Calu3 (cell line): ENCODE measurements around the gene IL13RA1. TPM values are rescaled to one million over a fixed set of nuclear protein-coding genes. Genes with fewer than 3 reads are reported as not detected.

Source experiments
- Bru-seq: library from RNA; stranded (reverse); fragments of 400-500 nt; gene quantifications from one replicate; lab custom pipeline; 2021; lab: Mats Ljungman, UMichigan
- BruChase-seq, 2 experiments: library from RNA; stranded (reverse); fragments of 400-500 nt; gene quantifications; one replicate each; lab custom pipeline; 2021; lab: Mats Ljungman, UMichigan
- BruUV-seq: library from RNA; stranded (reverse); fragments of 400-500 nt; replicated peaks from 2 replicates; lab custom pipeline; 2021; lab: Mats Ljungman, UMichigan
- CTCF ChIA-PET: fragments of 300-600 bp; sonication (Branson Sonifier 250); formaldehyde crosslinking; loops from one replicate; lab custom pipeline; 2022; ENCODE audit warnings: antibody characterized with exemption; lab: Charles Lee
- DNase-seq: peaks from one replicate; pipeline ENCODE4 v3.0.0; 2022
- H3K27ac Mint-ChIP-seq: one replicate; pipeline ENCODE4 v1.8.0; 2022; ENCODE audit warnings: mixed read lengths; ENCODE audit not compliant: unreplicated experiment
- H3K27me3 Mint-ChIP-seq: one replicate; pipeline ENCODE4 v1.8.0; 2022; ENCODE audit warnings: mixed read lengths; ENCODE audit not compliant: unreplicated experiment
- H3K36me3 Mint-ChIP-seq: one replicate; pipeline ENCODE4 v1.8.0; 2022; ENCODE audit warnings: mild to moderate bottlenecking, moderate library complexity, mixed read lengths; ENCODE audit not compliant: insufficient read depth, unreplicated experiment
- H3K4me1 Mint-ChIP-seq: one replicate; pipeline ENCODE4 v1.8.0; 2022; ENCODE audit warnings: mild to moderate bottlenecking, low read depth, mixed read lengths; ENCODE audit not compliant: unreplicated experiment
- H3K4me3 Mint-ChIP-seq: one replicate; pipeline ENCODE4 v1.8.0; 2022; ENCODE audit warnings: mild to moderate bottlenecking, low read depth, moderate library complexity, mixed read lengths; ENCODE audit not compliant: unreplicated experiment
- H3K9me3 Mint-ChIP-seq: one replicate; pipeline ENCODE4 v1.8.0; 2022; ENCODE audit warnings: low read depth, mixed read lengths; ENCODE audit not compliant: unreplicated experiment
- intact Hi-C: fragments of 100-400 bp; cut with micrococcal nuclease; formaldehyde crosslinking; loops from one replicate; pipeline ENCODE4 v1.10.0; 2022; ENCODE audit not compliant: unreplicated experiment
- long read RNA-seq: library from polyadenylated mRNA; stranded (forward); transcript quantifications from one replicate; pipeline ENCODE4 v2.0.0, GENCODE V29; 2022
- total RNA-seq: library from RNA; stranded (reverse); gene quantifications from 2 replicates; pipeline ENCODE4 v1.2.3, GENCODE V29; 2022
- TF ChIP-seq, protein P1 (sequence below): fragments of 200-600 bp; IDR thresholded peaks from one replicate; pipeline ENCODE4 v1.8.0; 2022; ENCODE audit warnings: antibody characterized with exemption; ENCODE audit not compliant: unreplicated experiment

IL13RA1 gene
- 60.4 and 67.8 TPM in 2 replicates for total RNA-seq
- percentile 80 among the genes with signal in this experiment for Bru-seq, nascent RNA
- percentile 85 among the genes with signal in this experiment for BruChase-seq, experiment 1, labeled RNA remaining after a 6-hour chase
- BruChase-seq, experiment 2, labeled RNA remaining after a 2-hour chase = percentile 77 among the genes with signal in this experiment
- long read RNA-seq, full-length matches to known transcripts = 79 of 112 reads
- long read RNA-seq, partial matches to known transcripts = 4 of 112 reads
- long read RNA-seq, other reads (novel, unspliced or antisense) = 29 of 112 reads

GRCh38 chrX:118726887-118727685 is at the start of gene IL13RA1:
Gene IL13RA1, plus strand, starts transcription at chrX:118727606. Its CDS starts 33 bp downstream, at chrX:118727639.
- BruUV-seq = no TSS peak

GRCh38 chrX:118679290-118679689 is 48.1 kb upstream of the IL13RA1 start:
- no peaks in the 10 kb centered on the region for H3K27me3 Mint-ChIP-seq
- no peak overlapping the region for H3K4me3 Mint-ChIP-seq
- H3K27ac Mint-ChIP-seq = no peak overlapping the region
- no peak for DNase-seq
- H3K36me3 Mint-ChIP-seq = no peaks in the 10 kb centered on the region
- peaks cover 9% of the 10 kb centered on the region for H3K4me1 Mint-ChIP-seq
- TF ChIP-seq, protein P1, sequence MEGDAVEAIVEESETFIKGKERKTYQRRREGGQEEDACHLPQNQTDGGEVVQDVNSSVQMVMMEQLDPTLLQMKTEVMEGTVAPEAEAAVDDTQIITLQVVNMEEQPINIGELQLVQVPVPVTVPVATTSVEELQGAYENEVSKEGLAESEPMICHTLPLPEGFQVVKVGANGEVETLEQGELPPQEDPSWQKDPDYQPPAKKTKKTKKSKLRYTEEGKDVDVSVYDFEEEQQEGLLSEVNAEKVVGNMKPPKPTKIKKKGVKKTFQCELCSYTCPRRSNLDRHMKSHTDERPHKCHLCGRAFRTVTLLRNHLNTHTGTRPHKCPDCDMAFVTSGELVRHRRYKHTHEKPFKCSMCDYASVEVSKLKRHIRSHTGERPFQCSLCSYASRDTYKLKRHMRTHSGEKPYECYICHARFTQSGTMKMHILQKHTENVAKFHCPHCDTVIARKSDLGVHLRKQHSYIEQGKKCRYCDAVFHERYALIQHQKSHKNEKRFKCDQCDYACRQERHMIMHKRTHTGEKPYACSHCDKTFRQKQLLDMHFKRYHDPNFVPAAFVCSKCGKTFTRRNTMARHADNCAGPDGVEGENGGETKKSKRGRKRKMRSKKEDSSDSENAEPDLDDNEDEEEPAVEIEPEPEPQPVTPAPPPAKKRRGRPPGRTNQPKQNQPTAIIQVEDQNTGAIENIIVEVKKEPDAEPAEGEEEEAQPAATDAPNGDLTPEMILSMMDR = no peak
- CTCF ChIA-PET = no interaction called here
- intact Hi-C loops = loop anchor here (2.0 kb wide), 1 partner anchor 22 kb away; no protein-coding TSS in a partner anchor
- H3K9me3 Mint-ChIP-seq = no peaks in the 10 kb centered on the region
- BruUV-seq = no TSS peak

More at GRCh38 chrX:118726887-118727685, at the start of gene IL13RA1:
- Mint-ChIP-seq H3K36me3 (peaks cover 24% of the 10 kb centered on the region), H3K4me3 (peak within 1 kb of the TSS; percentile 82), H3K27ac (peak within 1 kb of the TSS; percentile 94), H3K4me1 (peaks cover 55% of the 10 kb centered on the region), H3K27me3 (no peaks in the 10 kb centered on the region), H3K9me3 (no peaks in the 10 kb centered on the region)
- intact Hi-C loops = loop anchor here (5.0 to 10.0 kb wide), 2 partner anchors 62 to 85 kb away; no protein-coding TSS in a partner anchor
- CTCF ChIA-PET = interaction anchor here (1.4 kb wide), 1 partner anchor 83 kb away, joined by 5 read pairs; no protein-coding TSS in a partner anchor
- TF ChIP-seq, protein P1 = no peak
- DNase-seq = peak; percentile 88

DNA sequence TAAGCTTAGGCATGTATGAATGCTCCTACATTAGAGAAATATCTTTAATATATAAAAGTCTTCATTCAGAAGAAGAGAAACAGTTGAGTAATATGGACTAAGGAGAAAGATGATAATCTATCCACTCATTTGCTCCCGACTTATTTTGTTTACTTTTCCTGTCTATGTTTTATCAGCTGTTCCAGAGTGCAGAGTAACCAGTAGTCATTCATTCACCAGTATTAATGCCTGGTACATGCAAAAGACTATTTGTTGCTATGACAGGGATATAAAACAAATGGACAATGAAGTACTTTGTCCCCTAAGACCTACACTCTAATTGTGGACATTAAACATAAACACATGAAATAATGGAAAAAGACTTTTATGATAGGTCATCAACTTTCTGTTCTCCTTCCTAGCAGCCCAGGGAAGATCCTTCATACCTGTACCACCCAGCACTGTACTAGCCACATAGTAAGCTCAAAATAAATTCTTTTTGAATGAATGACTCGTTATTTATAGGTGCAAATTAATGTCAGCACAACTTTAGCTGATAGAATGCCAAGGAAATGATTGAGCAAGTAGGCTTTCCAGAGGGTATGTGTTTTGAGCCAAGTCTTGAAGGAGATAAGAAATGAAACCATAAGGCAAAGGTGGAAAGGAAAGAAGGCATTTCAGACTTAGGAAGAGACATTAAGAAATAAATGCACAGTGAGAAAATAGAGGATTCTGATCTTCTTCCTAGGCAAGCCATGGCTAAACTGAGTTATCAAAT is 45.0 kb upstream of the IL13RA1 start:
- CTCF ChIA-PET = interaction anchor here (0.6 kb wide), 1 partner anchor 584 kb away, joined by 3 read pairs; no protein-coding TSS in a partner anchor
- H3K27me3 Mint-ChIP-seq = no peaks in the 10 kb centered on the region
- no peaks in the 10 kb centered on the region for H3K9me3 Mint-ChIP-seq
- H3K4me1 Mint-ChIP-seq = peaks cover 9% of the 10 kb centered on the region
- TF ChIP-seq, protein P1 = no peak
- no peak overlapping the region for H3K27ac Mint-ChIP-seq
- H3K36me3 Mint-ChIP-seq = no peaks in the 10 kb centered on the region
- no peak overlapping the region for H3K4me3 Mint-ChIP-seq
- no peak for DNase-seq
- intact Hi-C loops = no loop called here
- no TSS peak for BruUV-seq

GRCh38 chrX:118685393-118685792 is 42.0 kb upstream of the IL13RA1 start:
- H3K27me3 Mint-ChIP-seq = no peaks in the 10 kb centered on the region
- TF ChIP-seq, protein P1 = no peak
- CTCF ChIA-PET = no interaction called here
- H3K4me1 Mint-ChIP-seq = peaks cover 9% of the 10 kb centered on the region
- DNase-seq = no peak
- H3K36me3 Mint-ChIP-seq = no peaks in the 10 kb centered on the region
- BruUV-seq = no TSS peak
- H3K9me3 Mint-ChIP-seq = no peaks in the 10 kb centered on the region
- no peak overlapping the region for H3K4me3 Mint-ChIP-seq
- intact Hi-C loops = no loop called here
- no peak overlapping the region for H3K27ac Mint-ChIP-seq
